ENCODE measurements around the gene ASB14.

ASB14 gene

DNA sequence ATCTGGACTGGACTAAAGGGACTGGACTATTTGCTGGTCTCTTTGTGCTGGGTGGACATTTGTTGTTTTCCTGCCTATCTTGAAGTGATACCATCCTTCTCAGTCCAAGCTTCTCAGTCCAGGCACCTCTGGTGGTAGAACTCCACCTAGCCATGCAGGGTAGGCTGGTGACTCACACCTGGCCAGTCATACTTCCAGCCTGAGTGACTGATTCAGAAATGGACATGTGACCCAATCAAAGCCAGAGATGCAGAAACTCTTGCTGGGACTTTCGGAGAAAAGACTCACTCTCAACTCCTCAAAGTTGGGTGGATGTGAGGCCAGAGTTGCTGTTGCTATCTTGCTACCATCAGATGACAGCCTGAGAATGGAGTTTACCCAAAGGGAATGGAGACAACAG is 5.6 kb upstream of the ASB14 start:
- TF ChIP-seq, protein P1, sequence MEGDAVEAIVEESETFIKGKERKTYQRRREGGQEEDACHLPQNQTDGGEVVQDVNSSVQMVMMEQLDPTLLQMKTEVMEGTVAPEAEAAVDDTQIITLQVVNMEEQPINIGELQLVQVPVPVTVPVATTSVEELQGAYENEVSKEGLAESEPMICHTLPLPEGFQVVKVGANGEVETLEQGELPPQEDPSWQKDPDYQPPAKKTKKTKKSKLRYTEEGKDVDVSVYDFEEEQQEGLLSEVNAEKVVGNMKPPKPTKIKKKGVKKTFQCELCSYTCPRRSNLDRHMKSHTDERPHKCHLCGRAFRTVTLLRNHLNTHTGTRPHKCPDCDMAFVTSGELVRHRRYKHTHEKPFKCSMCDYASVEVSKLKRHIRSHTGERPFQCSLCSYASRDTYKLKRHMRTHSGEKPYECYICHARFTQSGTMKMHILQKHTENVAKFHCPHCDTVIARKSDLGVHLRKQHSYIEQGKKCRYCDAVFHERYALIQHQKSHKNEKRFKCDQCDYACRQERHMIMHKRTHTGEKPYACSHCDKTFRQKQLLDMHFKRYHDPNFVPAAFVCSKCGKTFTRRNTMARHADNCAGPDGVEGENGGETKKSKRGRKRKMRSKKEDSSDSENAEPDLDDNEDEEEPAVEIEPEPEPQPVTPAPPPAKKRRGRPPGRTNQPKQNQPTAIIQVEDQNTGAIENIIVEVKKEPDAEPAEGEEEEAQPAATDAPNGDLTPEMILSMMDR (IDR thresholded peaks at IDR 0.05; ENCODE audit: extremely low read depth, missing control alignments) = no peak
- no peak for DNase-seq (ENCODE audit: low spot score)

DNA sequence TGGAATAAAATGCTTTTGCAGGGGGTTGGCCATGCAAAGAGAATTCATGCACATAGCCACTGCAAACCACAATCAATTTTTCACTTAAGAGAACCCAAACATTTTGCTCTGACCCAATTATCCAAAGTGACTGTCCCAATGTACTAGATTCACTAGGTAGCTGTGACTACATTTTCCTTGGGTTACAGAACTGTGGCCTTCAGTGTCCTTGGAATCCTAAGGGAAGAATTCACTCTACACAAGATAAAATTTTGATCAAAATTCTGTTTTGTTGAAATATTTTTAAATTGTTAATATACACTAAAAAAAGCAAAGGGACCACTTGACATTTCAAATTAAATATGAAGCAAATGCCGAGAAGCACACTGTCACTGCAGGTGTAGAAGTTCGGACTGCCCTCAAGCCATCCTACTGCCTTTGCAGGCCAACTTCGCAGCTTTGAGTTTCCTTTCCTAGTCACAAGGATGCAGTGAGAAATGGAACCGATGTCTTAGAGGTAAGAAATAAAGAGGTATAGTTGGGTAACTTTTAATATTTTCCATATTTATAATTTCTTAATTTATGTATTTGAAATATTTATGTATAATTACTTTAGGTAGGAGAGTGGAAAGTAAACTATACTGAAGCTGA is 527 bp upstream of the ASB14 start:
- no peak for DNase-seq (ENCODE audit: low spot score)
- TF ChIP-seq, protein P1 (IDR thresholded peaks at IDR 0.05; ENCODE audit: extremely low read depth, missing control alignments) = no peak

DNA sequence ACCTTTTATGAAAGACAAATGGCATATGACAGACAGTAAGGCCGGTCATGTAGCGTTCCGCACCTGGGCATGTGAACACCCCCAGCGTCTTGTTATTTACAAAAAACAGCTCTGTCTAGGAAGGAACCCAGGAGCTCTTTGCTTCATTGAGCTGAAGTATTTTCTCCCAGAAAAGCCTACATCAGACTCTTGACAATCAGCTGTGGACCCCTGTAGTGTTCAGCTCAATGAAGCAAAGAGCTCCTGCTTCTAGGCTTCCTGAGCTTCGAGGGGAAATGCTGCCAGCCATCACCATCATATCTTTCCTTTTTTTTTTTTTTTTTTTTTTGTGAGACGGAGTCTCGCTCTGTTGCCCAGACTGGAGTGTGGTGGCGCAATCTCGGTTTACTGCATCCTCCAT is 4.1 kb downstream of the ASB14 start:
- TF ChIP-seq, protein P1 (IDR thresholded peaks at IDR 0.05; ENCODE audit: extremely low read depth, missing control alignments) = no peak
- no peak for DNase-seq (ENCODE audit: low spot score)

DNA sequence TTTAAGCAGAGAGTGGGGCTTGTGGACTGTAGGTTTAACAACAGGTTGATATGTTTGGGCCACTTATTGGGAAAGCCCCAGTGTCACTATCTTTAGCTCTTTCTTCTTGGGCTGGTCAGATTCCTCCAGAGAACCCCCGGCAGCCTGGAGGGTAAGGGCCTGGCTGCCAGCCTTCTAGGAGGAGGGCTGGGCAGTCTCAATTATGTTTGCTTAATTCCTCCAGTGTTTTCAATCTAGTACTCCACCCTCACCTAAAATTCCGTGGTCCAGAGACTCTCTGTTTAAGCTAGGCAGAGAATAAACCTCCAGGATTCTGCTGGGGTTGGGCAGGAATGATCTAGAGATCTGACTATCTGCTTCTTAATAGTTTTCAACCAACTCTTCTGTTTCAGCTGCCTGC is 5.3 kb downstream of the ASB14 start:
- TF ChIP-seq, protein P1 (IDR thresholded peaks at IDR 0.05; ENCODE audit: extremely low read depth, missing control alignments) = no peak
- DNase-seq (ENCODE audit: low spot score) = no peak

DNA sequence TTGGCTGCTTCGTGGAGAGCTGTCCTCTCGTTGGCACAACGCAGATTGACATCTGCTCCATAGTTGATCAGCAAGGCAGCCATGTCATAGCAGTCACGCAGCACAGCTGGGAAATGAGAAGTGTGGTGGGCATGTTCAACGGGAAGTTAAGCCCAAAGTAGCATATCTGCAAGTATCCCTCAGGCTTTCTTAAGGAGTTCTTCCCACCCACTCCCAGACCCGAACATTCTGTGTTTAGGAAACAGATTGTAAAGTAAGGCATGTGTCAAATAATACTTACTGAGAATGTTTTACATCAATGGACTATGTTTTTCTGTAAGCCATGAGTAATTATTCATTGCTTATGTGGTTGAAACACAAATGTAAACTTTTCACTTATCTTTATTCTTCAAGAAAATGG is 9.2 kb downstream of the ASB14 start:
- DNase-seq (ENCODE audit: low spot score) = no peak
- TF ChIP-seq, protein P1 (IDR thresholded peaks at IDR 0.05; ENCODE audit: extremely low read depth, missing control alignments) = no peak

DNA sequence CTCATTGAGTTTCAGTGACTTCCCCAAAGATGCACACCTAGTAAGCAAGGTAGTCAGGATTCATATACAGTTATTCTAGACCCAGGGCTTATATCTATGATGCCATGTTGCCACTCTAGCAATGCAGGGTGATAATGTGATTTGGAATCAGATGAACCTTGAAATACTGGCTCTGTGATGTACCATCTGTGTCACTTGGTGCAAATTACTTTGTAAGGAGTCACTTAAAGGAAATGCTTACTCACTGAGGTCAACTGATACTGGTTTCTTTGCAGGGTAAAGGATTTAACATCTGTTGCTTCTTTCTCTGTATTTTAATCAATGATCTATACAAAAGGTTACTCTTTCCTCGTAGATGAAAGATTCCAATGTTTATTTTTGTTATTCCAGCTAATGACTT is 10.8 kb downstream of the ASB14 start:
- DNase-seq (ENCODE audit: low spot score) = no peak
- TF ChIP-seq, protein P1 (IDR thresholded peaks at IDR 0.05; ENCODE audit: extremely low read depth, missing control alignments) = no peak

DNA sequence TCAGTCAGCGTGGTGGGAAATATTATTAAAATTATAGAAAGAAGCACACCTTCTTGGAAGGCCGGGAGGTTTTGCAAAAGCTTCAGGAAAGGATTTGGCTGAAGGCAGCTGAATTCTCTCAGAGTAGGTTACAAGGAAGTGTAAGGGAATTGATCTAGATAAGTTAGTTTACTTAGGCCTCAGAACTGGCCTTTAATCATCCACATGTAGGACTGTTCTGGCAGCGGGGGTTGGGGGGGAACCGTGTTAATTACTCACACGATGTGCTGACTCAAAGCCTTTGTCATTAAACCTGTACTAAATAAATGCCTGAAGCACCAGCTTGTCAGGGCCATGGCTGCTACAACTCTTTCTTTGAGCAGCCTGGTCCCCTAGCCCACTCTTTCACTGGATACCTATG is 12.8 kb downstream of the ASB14 start:
- no peak for DNase-seq (ENCODE audit: low spot score)
- TF ChIP-seq, protein P1 (IDR thresholded peaks at IDR 0.05; ENCODE audit: extremely low read depth, missing control alignments) = no peak
